Sigmoid colon (tissue), 4 donors: Measurements from ENCODE around the gene PTPRU.

ENCODE experiments used
- EP300 ChIP-seq, 4 donors: sonication (generic); formaldehyde crosslinking; IDR thresholded peaks; one replicate each; pipeline ENCODE4 v1.6.1; 2017; ENCODE audit warnings: antibody characterized with exemption in 4 of 4
- POLR2A ChIP-seq, 2 donors: fragments of 450-650 bp; IDR thresholded peaks; one replicate each; pipeline ENCODE4 v1.6.1; 2016; ENCODE audit warnings: antibody characterized with exemption in 2 of 2, mild to moderate bottlenecking in 2 of 2, moderate library complexity in 2 of 2
- POLR2AphosphoS5 ChIP-seq, 4 donors: sonication (generic); formaldehyde crosslinking; IDR thresholded peaks; one replicate each; pipeline ENCODE4 v1.6.1; 2017; ENCODE audit warnings: antibody characterized with exemption in 4 of 4
- TF ChIP-seq, protein P1 (sequence below), 4 experiments: fragments of 450-650 bp in 3 of 4; fragments of 200-600 bp in 1 of 4; IDR thresholded peaks; one replicate each; pipeline ENCODE4 v1.5.1; 2016 to 2019; ENCODE audit warnings: antibody characterized with exemption in 4 of 4, mild to moderate bottlenecking in 3 of 4, moderate library complexity in 2 of 4

DNA sequence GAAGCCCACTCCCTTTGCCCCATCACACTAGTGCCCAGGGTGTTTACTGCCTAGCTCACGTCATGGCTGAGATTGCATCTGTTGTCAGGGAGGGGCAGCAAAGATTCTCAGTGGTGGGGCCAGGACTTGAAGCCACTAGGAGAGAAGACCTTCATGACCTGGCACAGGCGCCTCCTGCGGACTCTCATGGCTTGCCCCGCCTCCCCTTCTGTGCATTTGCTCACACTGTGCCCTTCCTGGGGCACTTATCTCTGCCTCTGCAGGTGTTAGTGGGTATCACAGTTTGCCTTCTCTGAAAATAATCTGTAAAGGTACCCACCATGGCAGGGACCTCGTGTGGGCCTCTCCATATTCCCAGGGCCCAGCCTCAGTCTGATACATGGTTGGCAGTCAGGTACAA is 20.1 kb downstream of the PTPRU start:
- no peak for TF ChIP-seq POLR2AphosphoS5 (IDR thresholded peaks at IDR 0.05)
- TF ChIP-seq, protein P1, sequence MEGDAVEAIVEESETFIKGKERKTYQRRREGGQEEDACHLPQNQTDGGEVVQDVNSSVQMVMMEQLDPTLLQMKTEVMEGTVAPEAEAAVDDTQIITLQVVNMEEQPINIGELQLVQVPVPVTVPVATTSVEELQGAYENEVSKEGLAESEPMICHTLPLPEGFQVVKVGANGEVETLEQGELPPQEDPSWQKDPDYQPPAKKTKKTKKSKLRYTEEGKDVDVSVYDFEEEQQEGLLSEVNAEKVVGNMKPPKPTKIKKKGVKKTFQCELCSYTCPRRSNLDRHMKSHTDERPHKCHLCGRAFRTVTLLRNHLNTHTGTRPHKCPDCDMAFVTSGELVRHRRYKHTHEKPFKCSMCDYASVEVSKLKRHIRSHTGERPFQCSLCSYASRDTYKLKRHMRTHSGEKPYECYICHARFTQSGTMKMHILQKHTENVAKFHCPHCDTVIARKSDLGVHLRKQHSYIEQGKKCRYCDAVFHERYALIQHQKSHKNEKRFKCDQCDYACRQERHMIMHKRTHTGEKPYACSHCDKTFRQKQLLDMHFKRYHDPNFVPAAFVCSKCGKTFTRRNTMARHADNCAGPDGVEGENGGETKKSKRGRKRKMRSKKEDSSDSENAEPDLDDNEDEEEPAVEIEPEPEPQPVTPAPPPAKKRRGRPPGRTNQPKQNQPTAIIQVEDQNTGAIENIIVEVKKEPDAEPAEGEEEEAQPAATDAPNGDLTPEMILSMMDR (IDR thresholded peaks at IDR 0.05) = no peak
- no peak for TF ChIP-seq POLR2A (IDR thresholded peaks at IDR 0.05)
- no peak for TF ChIP-seq EP300 (IDR thresholded peaks at IDR 0.05)
